ENCODE measurements around the gene UTS2B. TPM values are rescaled to one million over a fixed set of nuclear protein-coding genes. Genes with fewer than 3 reads are reported as not detected.

UTS2B gene
- total and polyA plus RNA-seq, 9 donors, result 0.60 to 1.0 (median 0.92) TPM

- no peak overlapping the region for H3K27ac ChIP-seq
- no peak overlapping the region for H3K4me3 ChIP-seq
- no peaks in the 10 kb centered on the region for H3K27me3 ChIP-seq
- intact Hi-C loops (cut with DNase I), result no loop called here
- TF ChIP-seq EP300 (IDR thresholded peaks at IDR 0.05) (no peak), CTCF (IDR thresholded peaks at IDR 0.05) (no peak), POLR2A (IDR thresholded peaks at IDR 0.05) (no peak)
- 73 to 95% (median 84%) methylated on average over 5 of the region's 5 CpGs for WGBS, 3 donors
- H3K36me3 ChIP-seq, result no peaks in the 10 kb centered on the region
- H3K9me3 ChIP-seq, result no peaks in the 10 kb centered on the region
- H3K4me1 ChIP-seq (ENCODE audit: insufficient read depth), result no peaks in the 10 kb centered on the region
- DNase-seq, result no peak
Measured at GRCh38 chr3:191292243-191293015, 37.9 kb downstream of the UTS2B start.

GRCh38 chr3:191290311-191291025 is 39.9 kb downstream of the UTS2B start:
- H3K4me1 ChIP-seq (ENCODE audit: insufficient read depth), result no peaks in the 10 kb centered on the region
- intact Hi-C loops (cut with DNase I), result no loop called here
- no peak for TF ChIP-seq EP300 (IDR thresholded peaks at IDR 0.05)
- H3K27me3 ChIP-seq, result no peaks in the 10 kb centered on the region
- no peaks in the 10 kb centered on the region for H3K9me3 ChIP-seq
- no peak overlapping the region for H3K4me3 ChIP-seq
- no peak for DNase-seq
- no peak overlapping the region for H3K27ac ChIP-seq
- H3K36me3 ChIP-seq, result no peaks in the 10 kb centered on the region
- 84 to 86% (median 86%) methylated on average over 4 of the region's 4 CpGs for WGBS, 3 donors

- Histone ChIP-seq H3K27ac (no peak overlapping the region), H3K27me3 (no peaks in the 10 kb centered on the region), H3K4me1 (ENCODE audit: insufficient read depth) (no peaks in the 10 kb centered on the region), H3K9me3 (no peaks in the 10 kb centered on the region), H3K36me3 (no peaks in the 10 kb centered on the region), H3K4me3 (no peak overlapping the region)
- intact Hi-C loops (cut with DNase I), result no loop called here
- 91 to 96% (median 95%) methylated on average over 2 of the region's 2 CpGs for WGBS, 3 donors
- no peak for TF ChIP-seq EP300 (IDR thresholded peaks at IDR 0.05)
- TF ChIP-seq POLR2A (IDR thresholded peaks at IDR 0.05), result no peak
- TF ChIP-seq CTCF (IDR thresholded peaks at IDR 0.05), result no peak
- no peak for DNase-seq
Measured at GRCh38 chr3:191283400-191283799, 46.9 kb downstream of the UTS2B start.

GRCh38 chr3:191282251-191283185 is 47.8 kb downstream of the UTS2B start:
- Histone ChIP-seq H3K27ac (no peak overlapping the region), H3K27me3 (no peaks in the 10 kb centered on the region), H3K4me1 (ENCODE audit: insufficient read depth) (no peaks in the 10 kb centered on the region), H3K36me3 (no peaks in the 10 kb centered on the region), H3K4me3 (no peak overlapping the region), H3K9me3 (no peaks in the 10 kb centered on the region)
- no peak for TF ChIP-seq CTCF (IDR thresholded peaks at IDR 0.05)
- TF ChIP-seq EP300 (IDR thresholded peaks at IDR 0.05), result no peak
- TF ChIP-seq POLR2A (IDR thresholded peaks at IDR 0.05), result no peak
- no peak for DNase-seq
- WGBS, 3 donors, result 59 to 82% (median 63%) methylated on average over 4 of the region's 4 CpGs
- intact Hi-C loops (cut with DNase I), result no loop called here

Data from ovary (tissue), 9 donors.